ENCODE results near the gene TTC36.
"Not testable (repeated sequence)": the region's sequence is repeated elsewhere in the genome, so short reads cannot be mapped to it uniquely, and the experiment has no call there.

The TTC36 gene

DNA sequence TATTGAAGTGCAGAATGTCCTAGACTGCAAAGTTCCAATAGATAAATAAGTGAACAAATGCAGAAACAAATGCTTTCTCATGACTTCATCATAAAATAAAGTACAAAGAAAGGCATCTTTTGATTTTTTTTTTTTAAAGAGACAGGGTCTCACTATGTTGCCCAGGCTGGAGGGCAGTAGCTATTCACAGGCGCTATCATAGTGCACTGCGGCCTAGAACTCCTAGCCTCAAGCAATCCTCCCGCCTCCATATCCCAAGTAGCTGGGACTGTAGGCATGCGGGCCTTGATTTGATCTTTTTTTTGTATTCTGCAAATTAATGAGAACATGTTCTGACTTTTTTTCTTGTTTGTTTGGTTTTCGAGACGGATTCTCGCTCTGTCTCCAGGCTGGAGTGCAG lies 47.4 kb downstream of the TTC36 start:
- no peak overlapping the region for H3K4me3 ChIP-seq (ENCODE audit: control insufficient read depth in 1 of 7, extremely low read depth in 1 of 7, insufficient read depth in 4 of 7, low read depth in 2 of 7, low read length in 6 of 7)
- peaks cover 5 to 25% (median 16%) of the 10 kb centered on the region in 4 experiments for H3K4me1 ChIP-seq (ENCODE audit: control extremely low read depth in 1 of 4, control insufficient read depth in 4 of 4, insufficient read depth in 4 of 4, low read length in 3 of 4)
- H3K36me3 ChIP-seq (ENCODE audit: control insufficient read depth in 4 of 4, insufficient read depth in 4 of 4, low read length in 3 of 4) = peaks cover 0 to 3% (median 1%) of the 10 kb centered on the region in 4 experiments
- H3K27ac ChIP-seq (ENCODE audit: insufficient read depth in 1 of 2, low read depth in 1 of 2, low read length in 2 of 2, poor library complexity in 1 of 2, severe bottlenecking in 2 of 2) = no peak overlapping the region
- no peak for DNase-seq
- H3K27me3 ChIP-seq (replicated peaks in 2 of 5; ENCODE audit: control insufficient read depth in 4 of 5, insufficient read depth in 5 of 5, low read length in 4 of 5) = no peaks in the 10 kb centered on the region
- no peaks in the 10 kb centered on the region for H3K9me3 ChIP-seq (ENCODE audit: control extremely low read depth in 1 of 5, control insufficient read depth in 4 of 5, insufficient read depth in 2 of 5, low read depth in 1 of 5, low read length in 4 of 5)
- POLR2A ChIA-PET = no interaction called here
- WGBS (ENCODE audit: insufficient coverage) = 95% methylated on average over 5 of the region's 7 CpGs
- CTCF ChIA-PET = interaction anchor here (1.0 to 2.3 kb wide), 2 partner anchors 21 to 34 kb away, joined by 3 to 9 read pairs; no protein-coding TSS in a partner anchor

GRCh38 chr11:118577995-118578394 lies 50.7 kb downstream of the TTC36 start:
- H3K4me1 ChIP-seq (ENCODE audit: control extremely low read depth in 1 of 4, control insufficient read depth in 4 of 4, insufficient read depth in 4 of 4, low read length in 3 of 4) = peaks cover 4 to 16% (median 10%) of the 10 kb centered on the region in 4 experiments
- not testable (repeated sequence) for H3K9me3 ChIP-seq (ENCODE audit: control extremely low read depth in 1 of 5, control insufficient read depth in 4 of 5, insufficient read depth in 2 of 5, low read depth in 1 of 5, low read length in 4 of 5); DNase-seq; H3K27ac ChIP-seq (ENCODE audit: insufficient read depth in 1 of 2, low read depth in 1 of 2, low read length in 2 of 2, poor library complexity in 1 of 2, severe bottlenecking in 2 of 2); H3K27me3 ChIP-seq (replicated peaks in 2 of 5; ENCODE audit: control insufficient read depth in 4 of 5, insufficient read depth in 5 of 5, low read length in 4 of 5); H3K4me3 ChIP-seq (ENCODE audit: control insufficient read depth in 1 of 7, extremely low read depth in 1 of 7, insufficient read depth in 4 of 7, low read depth in 2 of 7, low read length in 6 of 7)
- POLR2A ChIA-PET = interaction anchor here (0.6 kb wide), 1 partner anchor 16 kb away, joined by 3 read pairs; no protein-coding TSS in a partner anchor
- CTCF ChIA-PET = interaction anchor here (0.5 to 1.4 kb wide), 2 partner anchors 16 to 206 kb away, joined by 3 read pairs; no protein-coding TSS in a partner anchor
- H3K36me3 ChIP-seq (ENCODE audit: control insufficient read depth in 4 of 4, insufficient read depth in 4 of 4, low read length in 3 of 4) = peaks cover 1 to 23% (median 14%) of the 10 kb centered on the region in 4 experiments

All from common myeloid progenitor, CD34-positive (primary cell).